ENCODE results near the gene ZNF23.
A peak's percentile ranks its signal among the peaks of the same experiment; 100 is the strongest.

The ZNF23 gene

GRCh38 chr16:71453036-71453435, 9.0 kb downstream of the ZNF23 start:
- no peaks in the 10 kb centered on the region for H3K79me1 ChIP-seq (ENCODE audit: low read depth, low read length)
- H2BK15ac ChIP-seq (ENCODE audit: low read length): no peak overlapping the region
- no peaks in the 10 kb centered on the region for H3K27me3 ChIP-seq (ENCODE audit: control insufficient read depth in 3 of 3, insufficient read depth in 3 of 3, low read depth in 1 of 3, low read length in 3 of 3)
- H2BK5ac ChIP-seq (ENCODE audit: low read length): no peak overlapping the region
- DNase-seq (ENCODE audit: low spot score): no peak
- H2AK5ac ChIP-seq (ENCODE audit: low read depth, low read length): no peak overlapping the region
- no peak overlapping the region for H4K8ac ChIP-seq (ENCODE audit: low read depth, low read length)
- H2BK12ac ChIP-seq (ENCODE audit: low read length): no peak overlapping the region
- H3K14ac ChIP-seq (ENCODE audit: low read length): no peak overlapping the region
- H3K27ac ChIP-seq (replicated peaks; ENCODE audit: low read length): no peak overlapping the region
- peaks cover 45 to 86% of the 10 kb centered on the region in 2 donors for H3K36me3 ChIP-seq (replicated peaks in 1 of 2; ENCODE audit: control insufficient read depth in 2 of 2, insufficient read depth in 2 of 2, low read length in 2 of 2)
- no peak overlapping the region for H3K18ac ChIP-seq (ENCODE audit: low read length)
- H3K9me3 ChIP-seq (replicated peaks in 1 of 2; ENCODE audit: control insufficient read depth in 2 of 2, insufficient read depth in 1 of 2, low read depth in 1 of 2, low read length in 2 of 2): peaks cover 38 to 54% of the 10 kb centered on the region in 2 donors
- no peak overlapping the region for H3K4me3 ChIP-seq (ENCODE audit: low read length in 2 of 2)
- no peak overlapping the region for H2AFZ ChIP-seq (ENCODE audit: low read length)
- H3K9ac ChIP-seq (ENCODE audit: low read depth, low read length, poor library complexity): no peak overlapping the region
- no peak overlapping the region for H3K23ac ChIP-seq (ENCODE audit: low read depth, low read length, poor library complexity)
- H4K91ac ChIP-seq (ENCODE audit: low read depth, low read length, poor library complexity): no peak overlapping the region
- no peak overlapping the region for H3K4me2 ChIP-seq (ENCODE audit: insufficient read depth, low read length, poor library complexity, severe bottlenecking)
- no peaks in the 10 kb centered on the region for H3K4me1 ChIP-seq (ENCODE audit: control insufficient read depth in 2 of 2, insufficient read depth in 1 of 2, low read depth in 1 of 2, low read length in 2 of 2)
- H2BK120ac ChIP-seq (ENCODE audit: low read depth, low read length): no peak overlapping the region
- no peak overlapping the region for H3K4ac ChIP-seq (ENCODE audit: low read length)

DNA sequence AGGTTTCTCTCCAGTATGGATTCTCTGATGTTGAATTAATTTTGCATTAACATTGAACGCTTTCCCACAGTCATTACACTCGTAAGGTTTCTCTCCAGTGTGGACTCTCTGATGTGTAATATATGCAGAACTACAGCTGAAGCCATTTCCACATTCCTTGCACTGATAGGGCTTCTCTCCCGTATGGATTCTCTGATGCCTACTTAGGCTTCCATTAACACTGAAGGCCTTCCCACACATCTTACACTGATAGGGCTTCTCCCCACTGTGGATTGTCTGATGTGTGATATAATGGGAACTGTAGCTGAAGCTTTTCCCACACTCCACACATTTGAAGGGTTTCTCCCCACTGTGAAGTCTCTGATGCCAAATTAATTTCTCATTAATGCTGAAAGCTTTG, 13.0 kb downstream of the ZNF23 start:
- H2BK15ac ChIP-seq (ENCODE audit: low read length): no peak overlapping the region
- H3K9ac ChIP-seq (ENCODE audit: low read depth, low read length, poor library complexity): no peak overlapping the region
- no peak overlapping the region for H3K18ac ChIP-seq (ENCODE audit: low read length)
- H3K14ac ChIP-seq (ENCODE audit: low read length): no peak overlapping the region
- no peak for DNase-seq (ENCODE audit: low spot score)
- H4K91ac ChIP-seq (ENCODE audit: low read depth, low read length, poor library complexity): no peak overlapping the region
- no peaks in the 10 kb centered on the region for H3K27me3 ChIP-seq (ENCODE audit: control insufficient read depth in 3 of 3, insufficient read depth in 3 of 3, low read depth in 1 of 3, low read length in 3 of 3)
- no peak overlapping the region for H3K23ac ChIP-seq (ENCODE audit: low read depth, low read length, poor library complexity)
- H3K36me3 ChIP-seq (replicated peaks in 1 of 2; ENCODE audit: control insufficient read depth in 2 of 2, insufficient read depth in 2 of 2, low read length in 2 of 2): peaks cover 36 to 70% of the 10 kb centered on the region in 2 donors
- H2AFZ ChIP-seq (ENCODE audit: low read length): no peak overlapping the region
- no peak overlapping the region for H2BK120ac ChIP-seq (ENCODE audit: low read depth, low read length)
- H3K27ac ChIP-seq (replicated peaks; ENCODE audit: low read length): no peak overlapping the region
- no peak overlapping the region for H2BK12ac ChIP-seq (ENCODE audit: low read length)
- no peak overlapping the region for H2AK5ac ChIP-seq (ENCODE audit: low read depth, low read length)
- no peak overlapping the region for H2BK5ac ChIP-seq (ENCODE audit: low read length)
- H3K4ac ChIP-seq (ENCODE audit: low read length): no peak overlapping the region
- no peak overlapping the region for H3K4me3 ChIP-seq (ENCODE audit: low read length in 2 of 2)
- H4K8ac ChIP-seq (ENCODE audit: low read depth, low read length): no peak overlapping the region
- WGBS, 2 donors (ENCODE audit: extremely low coverage in 2 of 2, insufficient read length in 2 of 2, insufficient replicate concordance in 1 of 2): no CpG with 5 or more reads among the region's 3 CpGs
- peaks cover 50 to 83% of the 10 kb centered on the region in 2 donors for H3K9me3 ChIP-seq (replicated peaks in 1 of 2; ENCODE audit: control insufficient read depth in 2 of 2, insufficient read depth in 1 of 2, low read depth in 1 of 2, low read length in 2 of 2)
- H3K79me1 ChIP-seq (ENCODE audit: low read depth, low read length): no peaks in the 10 kb centered on the region
- H3K4me1 ChIP-seq (ENCODE audit: control insufficient read depth in 2 of 2, insufficient read depth in 1 of 2, low read depth in 1 of 2, low read length in 2 of 2): no peaks in the 10 kb centered on the region
- no peak overlapping the region for H3K4me2 ChIP-seq (ENCODE audit: insufficient read depth, low read length, poor library complexity, severe bottlenecking)

DNA sequence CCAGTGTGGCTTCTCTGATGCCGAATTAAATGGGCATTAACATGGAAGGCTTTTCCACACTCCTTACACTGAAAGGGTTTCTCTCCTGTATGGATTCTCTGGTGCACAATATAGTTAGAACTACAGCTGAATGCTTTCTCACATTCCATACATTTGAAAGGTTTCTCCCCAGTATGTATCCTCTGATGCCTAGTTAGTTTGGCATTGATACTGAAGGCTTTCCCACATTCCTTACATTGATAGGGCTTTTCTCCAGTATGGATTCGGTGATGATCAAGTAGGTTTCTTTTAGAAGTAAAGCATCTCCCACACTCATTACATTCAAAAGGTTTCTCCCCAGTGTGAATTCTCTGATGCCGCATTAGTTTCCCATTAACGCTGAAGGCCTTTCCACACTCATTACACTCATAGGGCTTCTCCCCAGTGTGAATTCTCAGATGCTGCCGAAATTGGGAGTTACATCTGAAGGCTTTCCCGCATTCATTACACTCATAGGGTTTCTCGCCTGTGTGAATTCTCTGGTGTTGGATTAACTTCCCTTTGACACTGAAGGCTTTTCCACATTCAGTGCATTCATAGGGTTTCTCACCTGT, 13.7 kb downstream of the ZNF23 start:
- no peak overlapping the region for H3K14ac ChIP-seq (ENCODE audit: low read length)
- no peaks in the 10 kb centered on the region for H3K79me1 ChIP-seq (ENCODE audit: low read depth, low read length)
- no peak overlapping the region for H3K4me2 ChIP-seq (ENCODE audit: insufficient read depth, low read length, poor library complexity, severe bottlenecking)
- no peak overlapping the region for H3K23ac ChIP-seq (ENCODE audit: low read depth, low read length, poor library complexity)
- H3K4me1 ChIP-seq (ENCODE audit: control insufficient read depth in 2 of 2, insufficient read depth in 1 of 2, low read depth in 1 of 2, low read length in 2 of 2): no peaks in the 10 kb centered on the region
- H2BK120ac ChIP-seq (ENCODE audit: low read depth, low read length): no peak overlapping the region
- no peak overlapping the region for H3K4me3 ChIP-seq (ENCODE audit: low read length in 2 of 2)
- H3K18ac ChIP-seq (ENCODE audit: low read length): no peak overlapping the region
- H3K36me3 ChIP-seq (replicated peaks in 1 of 2; ENCODE audit: control insufficient read depth in 2 of 2, insufficient read depth in 2 of 2, low read length in 2 of 2): peaks cover 29 to 63% of the 10 kb centered on the region in 2 donors
- no peak overlapping the region for H3K27ac ChIP-seq (replicated peaks; ENCODE audit: low read length)
- no peak overlapping the region for H2BK12ac ChIP-seq (ENCODE audit: low read length)
- no peak overlapping the region for H4K8ac ChIP-seq (ENCODE audit: low read depth, low read length)
- no peak overlapping the region for H4K91ac ChIP-seq (ENCODE audit: low read depth, low read length, poor library complexity)
- no peak overlapping the region for H2BK15ac ChIP-seq (ENCODE audit: low read length)
- no peak overlapping the region for H3K9ac ChIP-seq (ENCODE audit: low read depth, low read length, poor library complexity)
- no peak overlapping the region for H2AFZ ChIP-seq (ENCODE audit: low read length)
- H2BK5ac ChIP-seq (ENCODE audit: low read length): no peak overlapping the region
- H2AK5ac ChIP-seq (ENCODE audit: low read depth, low read length): no peak overlapping the region
- H3K9me3 ChIP-seq (replicated peaks in 1 of 2; ENCODE audit: control insufficient read depth in 2 of 2, insufficient read depth in 1 of 2, low read depth in 1 of 2, low read length in 2 of 2): peaks cover 54 to 86% of the 10 kb centered on the region in 2 donors
- no CpG with 5 or more reads among the region's 7 CpGs for WGBS, 2 donors (ENCODE audit: extremely low coverage in 2 of 2, insufficient read length in 2 of 2, insufficient replicate concordance in 1 of 2)
- H3K4ac ChIP-seq (ENCODE audit: low read length): no peak overlapping the region
- DNase-seq (ENCODE audit: low spot score): no peak
- H3K27me3 ChIP-seq (ENCODE audit: control insufficient read depth in 3 of 3, insufficient read depth in 3 of 3, low read depth in 1 of 3, low read length in 3 of 3): no peaks in the 10 kb centered on the region

GRCh38 chr16:71443714-71444113, 18.3 kb downstream of the ZNF23 start:
- Histone ChIP-seq H2AFZ (ENCODE audit: low read length) (no peak overlapping the region), H3K36me3 (replicated peaks in 1 of 2; ENCODE audit: control insufficient read depth in 2 of 2, insufficient read depth in 2 of 2, low read length in 2 of 2) (peaks cover 9 to 17% of the 10 kb centered on the region in 2 donors), H3K14ac (ENCODE audit: low read length) (no peak overlapping the region), H4K8ac (ENCODE audit: low read depth, low read length) (peak overlapping the region; percentile 77), H3K27me3 (ENCODE audit: control insufficient read depth in 3 of 3, insufficient read depth in 3 of 3, low read depth in 1 of 3, low read length in 3 of 3) (peaks cover 0 to 5% (median 0%) of the 10 kb centered on the region in 3 experiments), H4K91ac (ENCODE audit: low read depth, low read length, poor library complexity) (no peak overlapping the region), H3K79me1 (ENCODE audit: low read depth, low read length) (peaks cover 3% of the 10 kb centered on the region), H3K4me3 (ENCODE audit: low read length in 2 of 2) (peak overlapping the region in 1 of 2 donors; percentile 3), H2BK120ac (ENCODE audit: low read depth, low read length) (no peak overlapping the region), H2BK5ac (ENCODE audit: low read length) (no peak overlapping the region), H3K18ac (ENCODE audit: low read length) (peak overlapping the region; percentile 42), H3K27ac (replicated peaks; ENCODE audit: low read length) (no peak overlapping the region), H3K9ac (ENCODE audit: low read depth, low read length, poor library complexity) (peak overlapping the region; percentile 50), H3K4me2 (ENCODE audit: insufficient read depth, low read length, poor library complexity, severe bottlenecking) (no peak overlapping the region), H3K23ac (ENCODE audit: low read depth, low read length, poor library complexity) (peak overlapping the region; percentile 82), H3K9me3 (replicated peaks in 1 of 2; ENCODE audit: control insufficient read depth in 2 of 2, insufficient read depth in 1 of 2, low read depth in 1 of 2, low read length in 2 of 2) (peaks cover 37 to 39% of the 10 kb centered on the region in 2 donors), H2BK12ac (ENCODE audit: low read length) (no peak overlapping the region), H3K4ac (ENCODE audit: low read length) (no peak overlapping the region), H3K4me1 (ENCODE audit: control insufficient read depth in 2 of 2, insufficient read depth in 1 of 2, low read depth in 1 of 2, low read length in 2 of 2) (no peaks in the 10 kb centered on the region), H2AK5ac (ENCODE audit: low read depth, low read length) (no peak overlapping the region), H2BK15ac (ENCODE audit: low read length) (no peak overlapping the region)
- no peak for DNase-seq (ENCODE audit: low spot score)
- whole genome bisulfite sequencing, 2 donors (ENCODE audit: extremely low coverage in 2 of 2, insufficient read length in 2 of 2, insufficient replicate concordance in 1 of 2): no CpG with 5 or more reads among the region's 6 CpGs

Measured in neuronal stem cell (in vitro differentiated cells).